MM.1S (cell line): ENCODE data around the gene PXMP4.
A peak's percentile ranks its signal among the peaks of the same experiment; 100 is the strongest.

ENCODE experiments used
- DNase-seq: peaks from one replicate; pipeline ENCODE4 v3.0.0-alpha.2; 2015
- H2AFZ ChIP-seq: fragments of 300-600 bp; sonication (generic); 2 replicates; pipeline ENCODE4 v1.6.0; 2016; ENCODE audit warnings: antibody characterized with exemption, low read length
- H3F3A ChIP-seq: fragments of 300-600 bp; sonication (generic); 2 replicates; pipeline ENCODE4 v1.6.1; 2016; ENCODE audit warnings: mild to moderate bottlenecking, antibody characterized with exemption, low read length, moderate library complexity, mixed read lengths; ENCODE audit not compliant: insufficient read depth
- H3K27ac ChIP-seq: fragments of 300-600 bp; sonication (generic); 2 replicates; pipeline ENCODE4 v1.5.1; 2016; ENCODE audit warnings: mild to moderate bottlenecking, low read length
- H3K27me3 ChIP-seq: fragments of 300-600 bp; sonication (generic); replicated peaks from 2 replicates; pipeline ENCODE4 v1.6.0; 2016; ENCODE audit warnings: low read length; ENCODE audit not compliant: insufficient read depth
- H3K36me3 ChIP-seq: fragments of 300-600 bp; sonication (generic); replicated peaks from 2 replicates; pipeline ENCODE4 v1.6.1; 2016; ENCODE audit warnings: mild to moderate bottlenecking, low read length, mixed read lengths; ENCODE audit not compliant: insufficient read depth
- H3K4me1 ChIP-seq: fragments of 300-600 bp; sonication (generic); 2 replicates; pipeline ENCODE4 v1.6.1; 2016; ENCODE audit warnings: low read length, mixed read lengths
- H3K4me2 ChIP-seq: fragments of 300-600 bp; sonication (generic); 2 replicates; pipeline ENCODE4 v1.6.0; 2016; ENCODE audit warnings: low read depth, low read length
- H3K4me3 ChIP-seq: fragments of 300-600 bp; sonication (generic); 2 replicates; pipeline ENCODE4 v1.5.1; 2016; ENCODE audit warnings: low read length, mixed read lengths
- H3K79me2 ChIP-seq: fragments of 300-600 bp; sonication (generic); 2 replicates; pipeline ENCODE4 v1.6.1; 2016; ENCODE audit warnings: mixed run types, low read length, mixed read lengths
- H3K9ac ChIP-seq: fragments of 300-600 bp; sonication (generic); 2 replicates; pipeline ENCODE4 v1.6.1; 2016; ENCODE audit warnings: low read length, mixed read lengths
- H3K9me2 ChIP-seq: fragments of 300-600 bp; sonication (generic); replicated peaks from 2 replicates; pipeline ENCODE4 v1.6.1; 2016; ENCODE audit warnings: mild to moderate bottlenecking, low read length, mixed read lengths; ENCODE audit not compliant: insufficient read depth
- H3K9me3 ChIP-seq: fragments of 300-600 bp; sonication (generic); replicated peaks from 2 replicates; pipeline ENCODE4 v1.6.1; 2016; ENCODE audit warnings: mild to moderate bottlenecking, low read length, mixed read lengths; ENCODE audit not compliant: insufficient read depth
- H4K20me1 ChIP-seq: fragments of 300-600 bp; sonication (generic); 2 replicates; pipeline ENCODE4 v1.6.1; 2016; ENCODE audit warnings: mild to moderate bottlenecking, low read length, moderate library complexity, mixed read lengths; ENCODE audit not compliant: insufficient read depth
- CTCF ChIP-seq: fragments of 300-600 bp; sonication (generic); IDR thresholded peaks from 2 replicates; pipeline ENCODE4 v1.5.1; 2016; ENCODE audit warnings: antibody characterized with exemption, low read length, mixed read lengths
- EZH2 ChIP-seq: fragments of 300-600 bp; sonication (generic); optimal IDR thresholded peaks from 2 replicates; pipeline ENCODE3; 2017; ENCODE audit warnings: low read depth, mild to moderate bottlenecking, antibody characterized with exemption, low read length, mixed read lengths
- EZH2phosphoT487 ChIP-seq: fragments of 300-600 bp; sonication (generic); IDR thresholded peaks from 2 replicates; pipeline ENCODE4 v1.6.1; 2018; ENCODE audit warnings: antibody characterized with exemption, low read length

PXMP4 gene

GRCh38 chr20:33719989-33720709, at the start of gene PXMP4:
PXMP4 (minus strand) TSS chr20:33720310; CDS start chr20:33720207, 103 bp downstream.
- peak; percentile 98 for DNase-seq
- Histone ChIP-seq H3F3A (no peaks in the 10 kb centered on the region), H3K79me2 (peaks cover 21% of the 10 kb centered on the region), H3K27me3 (no peaks in the 10 kb centered on the region), H2AFZ (peak within 1 kb of the TSS; percentile 98), H3K4me2 (peak within 1 kb of the TSS; percentile 95), H4K20me1 (no peaks in the 10 kb centered on the region), H3K36me3 (no peaks in the 10 kb centered on the region), H3K9ac (peak within 1 kb of the TSS; percentile 71), H3K4me1 (peaks cover 7% of the 10 kb centered on the region; the same call in 1 of the 2 replicates), H3K9me2 (no peaks in the 10 kb centered on the region), H3K4me3 (peak within 1 kb of the TSS; percentile 92), H3K27ac (peak within 1 kb of the TSS; percentile 33; the same call in 1 of the 2 replicates), H3K9me3 (no peaks in the 10 kb centered on the region)
- no peak for TF ChIP-seq EZH2
- no peak for TF ChIP-seq EZH2phosphoT487
- TF ChIP-seq CTCF, result no peak

- Histone ChIP-seq H3K9me3 (no peaks in the 10 kb centered on the region), H3K9ac (no peak overlapping the region), H3K4me1 (peaks cover 14% of the 10 kb centered on the region), H3K27me3 (no peaks in the 10 kb centered on the region), H3K27ac (no peak overlapping the region), H3K9me2 (no peaks in the 10 kb centered on the region), H4K20me1 (no peaks in the 10 kb centered on the region), H3K4me3 (no peak overlapping the region), H3K36me3 (no peaks in the 10 kb centered on the region), H3K4me2 (no peak overlapping the region), H2AFZ (no peak overlapping the region), H3K79me2 (no peaks in the 10 kb centered on the region), H3F3A (peaks cover 7% of the 10 kb centered on the region)
- no peak for TF ChIP-seq EZH2
- TF ChIP-seq EZH2phosphoT487, result no peak
- TF ChIP-seq CTCF, result no peak
- no peak for DNase-seq
These were observed 48.9 kb upstream of the PXMP4 start for GRCh38 chr20:33769043-33769442.

GRCh38 chr20:33767777-33768138, 47.6 kb upstream of the PXMP4 start:
- H3K4me3 ChIP-seq, result no peak overlapping the region
- H3K4me2 ChIP-seq, result no peak overlapping the region
- H2AFZ ChIP-seq, result no peak overlapping the region
- H3K9ac ChIP-seq, result no peak overlapping the region
- H3K9me2 ChIP-seq, result no peaks in the 10 kb centered on the region
- no peak overlapping the region for H3K27ac ChIP-seq
- H3K27me3 ChIP-seq, result no peaks in the 10 kb centered on the region
- no peak for TF ChIP-seq EZH2
- DNase-seq, result no peak
- H3K79me2 ChIP-seq, result no peaks in the 10 kb centered on the region
- H4K20me1 ChIP-seq, result no peaks in the 10 kb centered on the region
- H3K9me3 ChIP-seq, result no peaks in the 10 kb centered on the region
- H3K36me3 ChIP-seq, result no peaks in the 10 kb centered on the region
- H3K4me1 ChIP-seq, result peaks cover 3% of the 10 kb centered on the region
- no peaks in the 10 kb centered on the region for H3F3A ChIP-seq

- Histone ChIP-seq H3F3A (no peaks in the 10 kb centered on the region), H3K9me2 (no peaks in the 10 kb centered on the region), H3K9ac (no peak overlapping the region), H3K79me2 (no peaks in the 10 kb centered on the region), H3K4me2 (no peak overlapping the region), H3K4me1 (no peaks in the 10 kb centered on the region), H4K20me1 (no peaks in the 10 kb centered on the region), H3K27ac (no peak overlapping the region), H3K9me3 (no peaks in the 10 kb centered on the region), H2AFZ (no peak overlapping the region), H3K27me3 (no peaks in the 10 kb centered on the region), H3K4me3 (no peak overlapping the region), H3K36me3 (no peaks in the 10 kb centered on the region)
- TF ChIP-seq EZH2phosphoT487 (no peak), EZH2 (no peak), CTCF (no peak)
- no peak for DNase-seq
These were observed 46.6 kb upstream of the PXMP4 start for GRCh38 chr20:33766686-33767085.
